ENCODE data around the gene ZIC5.

The ZIC5 gene

GRCh38 chr13:99977334-99977911, 5.9 kb upstream of the ZIC5 start:
- no peak for DNase-seq (ENCODE audit: low read depth, low spot score)
- Histone ChIP-seq H3K4me3 (ENCODE audit: insufficient read length, low read depth) (no peak overlapping the region), H3K27me3 (ENCODE audit: insufficient read depth, insufficient read length) (peaks cover 71% of the 10 kb centered on the region), H3K9ac (ENCODE audit: insufficient read length, low read depth) (no peak overlapping the region), H3K9me3 (ENCODE audit: insufficient read depth, low read length) (no peaks in the 10 kb centered on the region), H3K4me1 (ENCODE audit: insufficient read depth, insufficient read length) (peaks cover under 1% of the 10 kb centered on the region), H3K36me3 (ENCODE audit: insufficient read depth, insufficient read length, low read length) (no peaks in the 10 kb centered on the region)
- TF ChIP-seq YY1 (IDR thresholded peaks at IDR 0.05; ENCODE audit: insufficient read depth, insufficient read length) (no peak), SUZ12 (IDR thresholded peaks at IDR 0.05; ENCODE audit: extremely low read depth, insufficient read depth, insufficient read length) (no peak), ZNF274 (IDR thresholded peaks at IDR 0.05; ENCODE audit: low read depth, low read length) (no peak)

- DNase-seq (ENCODE audit: low read depth, low spot score): no peak
- Histone ChIP-seq H3K27me3 (ENCODE audit: insufficient read depth, insufficient read length) (peaks cover 76% of the 10 kb centered on the region), H3K9me3 (ENCODE audit: insufficient read depth, low read length) (no peaks in the 10 kb centered on the region), H3K36me3 (ENCODE audit: insufficient read depth, insufficient read length, low read length) (no peaks in the 10 kb centered on the region), H3K9ac (ENCODE audit: insufficient read length, low read depth) (no peak overlapping the region), H3K4me1 (ENCODE audit: insufficient read depth, insufficient read length) (peaks cover 6% of the 10 kb centered on the region), H3K4me3 (ENCODE audit: insufficient read length, low read depth) (no peak overlapping the region)
- TF ChIP-seq YY1 (IDR thresholded peaks at IDR 0.05; ENCODE audit: insufficient read depth, insufficient read length): no peak
- TF ChIP-seq SUZ12 (IDR thresholded peaks at IDR 0.05; ENCODE audit: extremely low read depth, insufficient read depth, insufficient read length): no peak
- no peak for TF ChIP-seq ZNF274 (IDR thresholded peaks at IDR 0.05; ENCODE audit: low read depth, low read length)
Observed at GRCh38 chr13:99976575-99976974, 5.0 kb upstream of the ZIC5 start.

DNA sequence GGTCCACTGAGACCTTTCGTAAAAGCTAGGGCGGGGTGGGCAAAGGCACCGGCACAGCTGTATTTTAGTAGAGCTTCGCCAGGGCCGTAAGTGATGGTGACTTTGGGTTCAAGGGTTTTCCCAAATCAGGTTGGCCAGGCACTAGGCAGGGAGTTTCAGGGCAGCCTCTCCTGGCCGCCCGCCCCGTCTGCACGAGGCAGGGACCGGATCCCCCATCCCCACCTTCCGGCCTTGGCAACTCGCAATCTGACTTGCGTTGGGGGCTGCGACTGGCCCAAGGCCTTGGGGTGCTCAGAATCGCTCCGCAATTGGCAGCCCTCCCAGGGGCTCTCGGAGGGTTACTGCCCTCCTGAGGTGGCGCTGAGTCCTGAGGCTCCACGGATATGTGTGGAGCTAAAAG, 4.1 kb upstream of the ZIC5 start:
- H3K4me1 ChIP-seq (ENCODE audit: insufficient read depth, insufficient read length): peaks cover 6% of the 10 kb centered on the region
- peaks cover 76% of the 10 kb centered on the region for H3K27me3 ChIP-seq (ENCODE audit: insufficient read depth, insufficient read length)
- no peaks in the 10 kb centered on the region for H3K9me3 ChIP-seq (ENCODE audit: insufficient read depth, low read length)
- no peak for TF ChIP-seq SUZ12 (IDR thresholded peaks at IDR 0.05; ENCODE audit: extremely low read depth, insufficient read depth, insufficient read length)
- no peak for TF ChIP-seq ZNF274 (IDR thresholded peaks at IDR 0.05; ENCODE audit: low read depth, low read length)
- TF ChIP-seq YY1 (IDR thresholded peaks at IDR 0.05; ENCODE audit: insufficient read depth, insufficient read length): no peak
- no peak for DNase-seq (ENCODE audit: low read depth, low spot score)
- H3K4me3 ChIP-seq (ENCODE audit: insufficient read length, low read depth): no peak overlapping the region
- no peaks in the 10 kb centered on the region for H3K36me3 ChIP-seq (ENCODE audit: insufficient read depth, insufficient read length, low read length)
- H3K9ac ChIP-seq (ENCODE audit: insufficient read length, low read depth): no peak overlapping the region

GRCh38 chr13:99974939-99975561, 3.5 kb upstream of the ZIC5 start:
- no peak for DNase-seq (ENCODE audit: low read depth, low spot score)
- TF ChIP-seq YY1 (IDR thresholded peaks at IDR 0.05; ENCODE audit: insufficient read depth, insufficient read length): no peak
- no peak for TF ChIP-seq SUZ12 (IDR thresholded peaks at IDR 0.05; ENCODE audit: extremely low read depth, insufficient read depth, insufficient read length)
- TF ChIP-seq ZNF274 (IDR thresholded peaks at IDR 0.05; ENCODE audit: low read depth, low read length): no peak
- peaks cover 76% of the 10 kb centered on the region for H3K27me3 ChIP-seq (ENCODE audit: insufficient read depth, insufficient read length)

GRCh38 chr13:99974296-99974938, 2.9 kb upstream of the ZIC5 start:
- no peak overlapping the region for H3K4me3 ChIP-seq (ENCODE audit: insufficient read length, low read depth)
- H3K36me3 ChIP-seq (ENCODE audit: insufficient read depth, insufficient read length, low read length): no peaks in the 10 kb centered on the region
- TF ChIP-seq ZNF274 (IDR thresholded peaks at IDR 0.05; ENCODE audit: low read depth, low read length) (no peak), SUZ12 (IDR thresholded peaks at IDR 0.05; ENCODE audit: extremely low read depth, insufficient read depth, insufficient read length) (no peak), YY1 (IDR thresholded peaks at IDR 0.05; ENCODE audit: insufficient read depth, insufficient read length) (no peak)
- no peaks in the 10 kb centered on the region for H3K9me3 ChIP-seq (ENCODE audit: insufficient read depth, low read length)
- H3K4me1 ChIP-seq (ENCODE audit: insufficient read depth, insufficient read length): peaks cover 6% of the 10 kb centered on the region
- no peak overlapping the region for H3K9ac ChIP-seq (ENCODE audit: insufficient read length, low read depth)
- peaks cover 74% of the 10 kb centered on the region for H3K27me3 ChIP-seq (ENCODE audit: insufficient read depth, insufficient read length)
- DNase-seq (ENCODE audit: low read depth, low spot score): no peak

More at GRCh38 chr13:99974939-99975561, 3.5 kb upstream of the ZIC5 start:
- peaks cover 6% of the 10 kb centered on the region for H3K4me1 ChIP-seq (ENCODE audit: insufficient read depth, insufficient read length)
- no peaks in the 10 kb centered on the region for H3K9me3 ChIP-seq (ENCODE audit: insufficient read depth, low read length)
- H3K4me3 ChIP-seq (ENCODE audit: insufficient read length, low read depth): no peak overlapping the region
- H3K36me3 ChIP-seq (ENCODE audit: insufficient read depth, insufficient read length, low read length): no peaks in the 10 kb centered on the region
- no peak overlapping the region for H3K9ac ChIP-seq (ENCODE audit: insufficient read length, low read depth)

DNA sequence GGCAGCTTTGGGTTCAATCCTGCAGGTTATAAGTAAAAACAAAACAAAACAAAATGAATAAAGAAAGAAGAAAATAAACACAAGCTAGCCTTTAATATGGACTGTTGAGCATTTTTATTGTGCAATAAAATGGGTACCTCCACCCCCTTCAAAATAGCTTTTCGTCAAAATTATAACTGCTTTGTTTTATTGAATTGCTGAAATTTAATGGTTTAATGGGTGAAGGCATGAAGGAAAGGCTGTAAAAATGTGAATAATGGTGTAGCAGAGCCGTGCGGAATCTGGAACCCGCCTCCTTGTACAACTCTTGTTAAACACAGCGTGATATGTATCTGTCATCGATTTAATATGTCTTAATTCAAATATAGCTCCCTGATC, 2.2 kb upstream of the ZIC5 start:
- Histone ChIP-seq H3K4me1 (ENCODE audit: insufficient read depth, insufficient read length) (peaks cover 9% of the 10 kb centered on the region), H3K9ac (ENCODE audit: insufficient read length, low read depth) (no peak overlapping the region), H3K27me3 (ENCODE audit: insufficient read depth, insufficient read length) (peaks cover 75% of the 10 kb centered on the region), H3K4me3 (ENCODE audit: insufficient read length, low read depth) (no peak overlapping the region), H3K9me3 (ENCODE audit: insufficient read depth, low read length) (no peaks in the 10 kb centered on the region), H3K36me3 (ENCODE audit: insufficient read depth, insufficient read length, low read length) (no peaks in the 10 kb centered on the region)
- DNase-seq (ENCODE audit: low read depth, low spot score): no peak
- TF ChIP-seq SUZ12 (IDR thresholded peaks at IDR 0.05; ENCODE audit: extremely low read depth, insufficient read depth, insufficient read length) (no peak), YY1 (IDR thresholded peaks at IDR 0.05; ENCODE audit: insufficient read depth, insufficient read length) (no peak), ZNF274 (IDR thresholded peaks at IDR 0.05; ENCODE audit: low read depth, low read length) (no peak)

DNA sequence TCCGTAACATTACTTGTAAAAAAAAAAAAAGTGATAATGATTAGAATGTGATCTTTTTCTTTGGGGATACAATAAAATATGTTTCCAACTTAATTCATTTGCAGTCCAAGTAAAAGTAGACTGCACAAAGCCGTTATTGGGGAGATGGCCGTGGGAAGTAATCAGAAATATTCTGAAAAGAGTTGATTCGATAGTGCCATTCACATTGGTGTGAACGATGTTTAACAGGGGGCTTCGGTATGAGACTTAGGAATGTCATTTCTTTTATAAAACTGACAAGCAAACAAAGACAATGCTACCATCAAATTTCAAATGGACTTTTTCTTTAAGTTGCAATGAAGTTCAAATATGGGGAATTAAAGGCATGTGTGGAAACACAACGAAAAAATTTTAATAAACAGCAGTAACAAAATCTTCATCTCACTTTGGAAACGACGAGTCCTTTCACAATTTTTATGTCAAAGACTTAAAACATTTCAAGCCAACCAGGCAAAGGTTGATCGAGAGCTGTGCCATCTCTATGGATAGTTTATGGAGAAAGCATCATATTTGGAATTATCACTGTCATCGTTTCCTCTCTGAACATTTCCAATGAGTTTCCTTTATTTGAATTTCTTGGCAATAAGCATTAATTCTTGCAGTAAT, 1.7 kb upstream of the ZIC5 start:
- Histone ChIP-seq H3K36me3 (ENCODE audit: insufficient read depth, insufficient read length, low read length) (no peaks in the 10 kb centered on the region), H3K9me3 (ENCODE audit: insufficient read depth, low read length) (no peaks in the 10 kb centered on the region), H3K4me1 (ENCODE audit: insufficient read depth, insufficient read length) (peaks cover 9% of the 10 kb centered on the region), H3K27me3 (ENCODE audit: insufficient read depth, insufficient read length) (peaks cover 76% of the 10 kb centered on the region), H3K4me3 (ENCODE audit: insufficient read length, low read depth) (no peak overlapping the region), H3K9ac (ENCODE audit: insufficient read length, low read depth) (no peak overlapping the region)
- TF ChIP-seq ZNF274 (IDR thresholded peaks at IDR 0.05; ENCODE audit: low read depth, low read length) (no peak), SUZ12 (IDR thresholded peaks at IDR 0.05; ENCODE audit: extremely low read depth, insufficient read depth, insufficient read length) (no peak), YY1 (IDR thresholded peaks at IDR 0.05; ENCODE audit: insufficient read depth, insufficient read length) (no peak)
- DNase-seq (ENCODE audit: low read depth, low spot score): no peak
